A673 (cell line): ENCODE results near the gene PGGHG.

Experiments used
- CTCF ChIP-seq: fragments of 300-800, 200-600 bp; sonication (generic); conservative IDR thresholded peaks from 2 replicates; pipeline ENCODE4 v1.5.1; 2017; ENCODE audit warnings: low read depth, mild to moderate bottlenecking, antibody characterized with exemption, low read length, moderate library complexity, mixed read lengths
- EZH2 ChIP-seq: fragments of 200-600 bp; sonication (generic); IDR thresholded peaks from 2 replicates; pipeline ENCODE4 v1.6.1; 2017; ENCODE audit warnings: borderline replicate concordance, low read depth, mild to moderate bottlenecking, mixed read lengths, antibody characterized with exemption, low read length; ENCODE audit not compliant: poor library complexity, severe bottlenecking

- TF ChIP-seq CTCF (no peak), EZH2 (no peak)
Measured at GRCh38 chr11:332651-333480, 43.9 kb downstream of the PGGHG start.
